GM21825 (cell line): ENCODE measurements around the gene MCMBP.
"Not testable (repeated sequence)": the region's sequence is repeated elsewhere in the genome, so short reads cannot be mapped to it uniquely, and the experiment has no call there.

ENCODE experiments used
- ATAC-seq: cut with Tn5 transposase; IDR thresholded peaks from one replicate; pipeline ENCODE4 v1.9.1; 2021; ENCODE audit warnings: mild to moderate bottlenecking, moderate library complexity; ENCODE audit not compliant: unreplicated experiment

MCMBP gene, protein sequence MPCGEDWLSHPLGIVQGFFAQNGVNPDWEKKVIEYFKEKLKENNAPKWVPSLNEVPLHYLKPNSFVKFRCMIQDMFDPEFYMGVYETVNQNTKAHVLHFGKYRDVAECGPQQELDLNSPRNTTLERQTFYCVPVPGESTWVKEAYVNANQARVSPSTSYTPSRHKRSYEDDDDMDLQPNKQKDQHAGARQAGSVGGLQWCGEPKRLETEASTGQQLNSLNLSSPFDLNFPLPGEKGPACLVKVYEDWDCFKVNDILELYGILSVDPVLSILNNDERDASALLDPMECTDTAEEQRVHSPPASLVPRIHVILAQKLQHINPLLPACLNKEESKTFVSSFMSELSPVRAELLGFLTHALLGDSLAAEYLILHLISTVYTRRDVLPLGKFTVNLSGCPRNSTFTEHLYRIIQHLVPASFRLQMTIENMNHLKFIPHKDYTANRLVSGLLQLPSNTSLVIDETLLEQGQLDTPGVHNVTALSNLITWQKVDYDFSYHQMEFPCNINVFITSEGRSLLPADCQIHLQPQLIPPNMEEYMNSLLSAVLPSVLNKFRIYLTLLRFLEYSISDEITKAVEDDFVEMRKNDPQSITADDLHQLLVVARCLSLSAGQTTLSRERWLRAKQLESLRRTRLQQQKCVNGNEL

DNA sequence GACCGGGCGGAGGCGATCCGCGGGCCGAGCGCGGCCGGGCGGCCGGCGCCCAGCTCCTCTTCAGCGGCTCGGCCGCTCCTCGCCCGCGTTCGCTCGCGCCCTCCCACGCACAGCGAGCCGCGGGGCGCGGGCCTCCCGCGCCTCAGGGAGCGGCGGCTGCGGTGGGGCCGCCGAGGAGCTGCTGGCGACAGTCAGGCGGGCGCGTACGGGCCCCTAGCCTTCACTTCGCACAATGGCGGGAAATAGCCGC lies at the start of gene MCMBP:
Gene MCMBP (minus strand): TSS at position 234 of the 250 bp plus-strand sequence. CDS start 259 bp downstream, outside the sequence.
- ATAC-seq, result no peak

DNA sequence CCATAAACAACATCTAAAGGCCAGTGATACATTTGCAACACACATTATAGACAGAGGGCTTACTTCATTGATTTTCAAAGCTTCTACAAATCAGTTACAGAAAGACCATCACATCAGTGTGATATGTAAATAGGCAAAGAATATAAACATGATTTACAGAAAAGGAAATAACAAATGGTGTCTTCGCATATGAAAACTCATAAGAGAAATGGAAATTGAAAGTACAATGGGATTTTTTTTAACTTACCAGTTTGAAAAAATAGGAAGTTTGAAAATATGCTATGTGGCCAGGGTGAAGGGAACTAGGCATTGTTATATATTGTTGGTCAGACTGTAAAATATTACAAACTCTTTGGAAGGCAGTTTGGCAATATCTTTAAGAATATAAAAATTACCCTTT lies 47.2 kb upstream of the MCMBP start:
- peak; percentile 59 for ATAC-seq

DNA sequence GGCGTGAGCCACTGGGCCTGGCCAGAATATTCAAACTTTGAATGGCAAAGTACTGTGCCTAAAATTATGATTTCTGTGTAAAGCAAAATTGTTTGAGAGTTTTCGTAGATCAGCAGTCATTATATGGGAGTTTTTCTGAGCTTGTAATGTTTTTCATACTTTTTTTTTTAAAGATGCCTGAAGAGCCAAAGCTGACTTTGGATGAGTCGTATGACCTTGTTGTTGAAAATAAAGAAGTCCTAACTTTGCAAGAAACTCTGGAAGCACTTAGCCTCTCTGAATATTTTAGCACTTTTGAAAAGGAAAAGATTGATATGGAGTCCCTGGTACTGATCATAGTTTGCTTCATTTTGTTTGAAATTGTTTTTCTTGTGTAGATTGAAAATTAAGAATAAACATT lies 46.6 kb upstream of the MCMBP start:
- no peak for ATAC-seq

DNA sequence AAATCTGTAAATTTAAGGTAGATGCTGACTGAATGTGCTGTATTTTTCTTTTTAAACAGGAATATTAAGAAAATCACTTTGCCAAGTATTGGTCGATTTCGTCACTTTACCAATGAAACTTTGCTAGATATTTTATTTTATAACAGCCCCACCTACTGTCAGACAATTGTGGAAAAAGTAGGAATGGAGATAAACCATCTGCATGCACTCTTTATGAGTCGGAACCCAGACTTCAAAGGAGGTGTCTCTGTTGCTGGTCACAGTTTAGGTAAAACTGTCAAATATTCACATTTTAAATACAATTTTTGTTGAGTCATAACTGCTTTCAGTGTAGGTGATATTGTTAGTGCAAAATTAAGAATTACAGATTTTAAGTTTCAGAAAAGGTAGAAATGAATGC lies 45.1 kb upstream of the MCMBP start:
- ATAC-seq, result no peak

DNA sequence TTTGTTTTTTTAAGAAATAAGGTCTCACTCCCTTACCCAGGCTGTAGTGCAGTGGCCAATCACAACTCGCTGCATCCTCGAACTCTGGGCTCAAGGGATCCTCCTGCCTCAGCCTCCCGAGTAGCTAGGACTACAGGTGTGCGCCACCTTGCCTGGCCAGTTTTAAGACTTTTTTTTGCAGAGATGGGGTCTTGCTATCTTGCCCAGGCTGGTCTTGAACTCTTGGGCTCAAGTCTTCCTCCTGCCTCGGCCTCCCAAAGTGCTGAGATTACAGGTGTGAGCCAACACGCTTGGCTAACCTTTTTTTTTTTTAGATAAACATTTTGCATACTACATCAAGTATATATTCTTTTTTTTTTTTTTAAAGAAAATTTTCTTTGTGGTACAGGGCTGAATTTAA lies 38.0 kb upstream of the MCMBP start:
- no peak for ATAC-seq

DNA sequence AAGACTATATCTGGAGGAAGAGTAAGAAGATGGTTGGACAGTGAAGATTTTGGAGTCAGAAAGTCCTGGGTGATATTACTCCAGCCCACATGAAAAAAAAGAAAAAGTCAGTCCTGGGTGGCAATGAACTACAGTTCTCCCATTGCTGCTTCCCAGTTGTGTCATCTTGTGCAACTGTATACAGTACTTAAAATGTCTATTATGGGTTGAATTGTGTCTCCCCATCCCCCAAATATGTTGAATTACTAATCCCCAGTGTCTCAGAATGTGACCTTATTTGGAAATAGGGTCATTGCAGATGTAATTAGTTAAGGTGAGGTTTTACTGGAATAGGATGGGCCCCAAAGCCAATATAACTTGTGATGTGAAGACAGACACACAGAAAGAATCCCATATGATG lies 35.5 kb upstream of the MCMBP start:
- ATAC-seq, result no peak

DNA sequence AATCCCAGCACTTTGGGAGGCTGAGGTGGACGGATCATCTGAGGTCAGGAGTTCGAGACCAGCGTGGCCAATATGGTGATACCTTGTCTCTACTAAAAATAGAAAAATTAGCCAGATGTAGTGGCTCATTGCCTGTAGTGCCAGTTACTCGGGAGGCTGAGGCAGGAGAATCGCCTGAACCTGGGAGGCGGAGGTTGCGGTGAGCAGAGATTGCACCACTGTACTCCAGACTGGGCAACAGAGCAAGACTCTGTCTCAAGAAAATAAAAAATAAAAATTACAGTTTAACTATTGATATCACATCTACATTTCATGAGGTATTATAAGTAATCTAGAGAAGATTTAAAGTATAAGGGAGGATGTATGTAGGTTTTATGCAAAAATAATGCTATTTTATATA lies 35.1 kb upstream of the MCMBP start:
- ATAC-seq, result not testable (repeated sequence)

DNA sequence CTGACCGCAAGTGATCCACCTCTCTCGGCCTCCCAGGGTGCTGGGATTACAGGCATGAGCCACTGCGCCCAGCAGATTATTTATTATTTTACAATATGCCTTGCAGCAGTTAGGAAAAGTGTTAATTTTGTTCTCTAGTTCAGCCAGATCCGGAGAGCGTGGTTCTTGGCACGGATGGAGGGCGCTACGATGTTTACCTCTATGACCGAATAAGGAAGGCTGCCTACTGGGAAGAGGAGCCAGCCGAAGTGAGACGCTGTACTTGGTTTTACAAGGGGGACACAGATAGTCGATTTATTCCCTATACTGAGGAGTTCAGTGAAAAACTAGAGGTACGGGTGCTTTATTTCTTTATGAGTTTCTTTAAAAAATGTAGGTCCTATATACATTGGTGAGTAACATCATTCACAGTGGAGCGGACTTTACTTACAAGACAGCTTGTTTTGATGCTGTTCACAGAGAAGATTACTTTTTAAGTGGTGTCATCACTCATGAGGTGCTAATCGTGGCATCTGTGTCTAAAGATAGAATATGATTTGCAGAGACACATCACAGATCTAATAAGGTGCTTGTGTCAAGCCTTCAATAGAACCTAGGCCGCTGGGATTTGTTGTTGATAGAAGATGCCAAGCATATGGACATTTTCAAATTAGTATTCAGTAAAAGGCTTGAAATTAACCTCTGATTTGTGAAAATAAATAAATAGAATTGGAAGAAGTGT lies 31.5 kb upstream of the MCMBP start:
- ATAC-seq, result no peak

DNA sequence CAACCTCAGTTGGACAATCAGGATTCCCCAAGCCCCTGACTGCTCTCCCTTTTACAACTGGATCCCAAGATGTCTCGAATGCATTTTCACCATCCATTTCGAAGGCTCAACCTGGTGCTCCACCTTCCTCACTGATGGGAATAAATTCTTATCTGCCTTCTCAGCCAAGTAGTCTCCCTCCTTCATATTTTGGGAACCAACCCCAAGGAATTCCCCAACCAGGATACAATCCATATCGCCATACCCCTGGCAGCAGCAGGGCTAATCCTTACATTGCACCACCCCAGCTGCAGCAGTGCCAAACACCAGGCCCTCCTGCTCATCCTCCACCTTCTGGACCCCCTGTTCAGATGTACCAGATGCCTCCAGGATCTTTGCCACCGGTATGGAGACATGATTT lies 25.9 kb upstream of the MCMBP start:
- no peak for ATAC-seq

DNA sequence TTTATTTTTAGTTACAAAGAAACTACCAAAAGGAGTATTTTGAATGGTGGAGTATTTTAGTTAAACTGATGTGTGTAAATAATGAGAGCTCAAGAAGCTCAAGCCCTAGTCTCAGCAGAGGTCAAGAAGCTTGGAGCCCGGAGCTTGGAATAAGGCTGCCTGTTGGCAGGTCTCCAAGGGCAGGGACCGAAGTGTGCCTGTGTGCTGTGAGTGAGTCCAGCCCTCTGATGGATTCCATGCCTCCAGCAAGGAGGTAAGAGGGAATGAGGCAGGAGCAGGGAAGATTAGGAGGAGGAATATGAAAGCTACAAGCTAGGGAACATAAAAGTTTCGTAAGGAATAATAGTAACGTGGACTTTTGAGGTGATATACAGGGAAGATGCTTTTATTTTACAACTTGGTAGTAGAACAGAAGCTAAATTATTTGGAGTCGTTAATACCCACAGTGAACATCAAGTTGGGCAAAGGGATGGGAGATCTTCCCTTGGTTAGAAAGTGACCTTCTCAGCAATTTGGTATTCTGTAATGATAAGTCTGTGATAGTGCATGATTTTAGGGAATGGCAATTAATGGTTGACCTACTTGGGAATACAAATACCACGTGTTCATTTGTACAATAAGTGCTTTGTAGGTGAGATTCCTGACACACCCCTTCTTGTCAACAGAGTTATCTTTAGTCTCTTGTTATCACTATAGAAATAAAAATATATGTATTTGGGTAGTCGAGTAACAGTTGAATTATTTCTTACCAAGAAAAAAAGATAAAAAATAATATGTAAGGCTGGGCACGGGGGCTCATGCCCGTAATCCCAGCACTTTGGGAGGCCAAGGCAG lies 24.5 kb upstream of the MCMBP start:
- no peak for ATAC-seq

DNA sequence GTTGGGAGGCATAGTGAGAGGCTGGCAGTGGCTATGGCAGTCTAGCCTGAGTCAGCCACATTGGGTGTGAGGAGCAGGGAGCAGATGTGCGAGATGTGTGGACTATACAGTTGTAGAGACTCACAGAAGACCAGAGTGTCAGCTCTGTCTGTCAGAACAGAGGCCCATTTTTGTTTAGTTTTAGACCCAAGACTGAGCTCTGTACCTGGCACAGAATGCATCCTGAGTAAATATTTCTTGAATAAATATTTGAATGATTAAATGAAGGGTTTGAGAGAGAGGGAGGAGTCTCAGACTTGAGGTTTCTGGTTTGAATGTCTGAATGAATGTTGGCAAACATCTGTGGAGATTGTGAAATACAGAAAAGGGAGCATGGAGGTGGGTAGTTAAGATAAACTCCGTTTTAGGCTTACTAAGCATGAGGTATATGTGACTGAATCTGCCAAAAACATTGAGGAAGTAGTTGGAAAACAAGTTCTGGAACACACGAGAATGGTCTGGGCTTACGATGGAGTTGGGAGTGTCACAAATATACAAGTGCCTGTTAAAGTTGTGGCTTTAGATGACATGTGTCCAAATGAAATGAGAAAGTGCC lies 23.5 kb upstream of the MCMBP start:
- no peak for ATAC-seq

DNA sequence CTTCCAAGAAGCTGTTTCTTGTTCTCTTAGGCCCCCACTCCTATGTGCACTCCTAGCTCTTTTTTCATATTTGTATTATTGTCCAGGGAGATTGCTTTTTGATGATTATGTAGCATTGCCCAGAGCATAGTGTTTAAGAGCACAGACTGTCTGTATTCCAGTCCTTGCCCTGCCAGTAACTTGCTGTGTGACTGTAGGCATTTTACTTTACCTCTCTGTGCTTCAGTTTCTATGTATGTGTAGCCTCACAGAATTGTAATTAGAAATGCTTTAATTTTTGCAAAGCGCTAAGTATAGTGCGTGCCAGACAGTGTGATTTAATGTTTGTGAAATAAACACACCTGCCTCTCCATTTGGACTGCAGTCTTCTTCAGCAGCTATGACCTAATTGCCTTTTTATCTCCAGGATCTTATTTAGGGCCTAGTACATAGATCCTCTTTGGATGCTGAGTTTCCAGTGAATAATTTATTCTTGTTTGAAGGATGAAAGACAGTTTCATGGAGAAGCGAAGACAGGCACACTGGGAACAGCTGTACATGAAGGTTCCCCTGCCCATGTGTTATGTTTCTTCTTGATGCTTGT lies 21.3 kb upstream of the MCMBP start:
- no peak for ATAC-seq

DNA sequence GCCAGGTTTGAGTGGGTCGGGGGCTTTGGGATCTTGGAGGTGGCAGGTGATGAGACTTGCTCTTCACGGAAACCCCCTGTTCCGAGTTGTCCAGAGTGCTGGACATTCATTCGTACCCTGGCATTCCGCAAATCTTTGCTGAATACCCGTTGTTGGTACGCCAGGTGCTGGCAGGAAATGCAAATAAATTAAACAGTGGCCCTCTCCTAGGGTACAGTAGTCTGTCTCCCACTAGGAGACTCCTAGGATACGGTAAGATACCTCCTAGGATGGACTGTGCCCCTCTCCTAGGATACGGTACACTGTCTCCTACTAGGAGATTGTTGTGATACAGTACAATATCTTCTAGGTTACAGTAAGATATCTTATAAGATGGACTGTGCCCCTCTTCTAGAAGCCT lies 20.4 kb upstream of the MCMBP start:
- no peak for ATAC-seq

DNA sequence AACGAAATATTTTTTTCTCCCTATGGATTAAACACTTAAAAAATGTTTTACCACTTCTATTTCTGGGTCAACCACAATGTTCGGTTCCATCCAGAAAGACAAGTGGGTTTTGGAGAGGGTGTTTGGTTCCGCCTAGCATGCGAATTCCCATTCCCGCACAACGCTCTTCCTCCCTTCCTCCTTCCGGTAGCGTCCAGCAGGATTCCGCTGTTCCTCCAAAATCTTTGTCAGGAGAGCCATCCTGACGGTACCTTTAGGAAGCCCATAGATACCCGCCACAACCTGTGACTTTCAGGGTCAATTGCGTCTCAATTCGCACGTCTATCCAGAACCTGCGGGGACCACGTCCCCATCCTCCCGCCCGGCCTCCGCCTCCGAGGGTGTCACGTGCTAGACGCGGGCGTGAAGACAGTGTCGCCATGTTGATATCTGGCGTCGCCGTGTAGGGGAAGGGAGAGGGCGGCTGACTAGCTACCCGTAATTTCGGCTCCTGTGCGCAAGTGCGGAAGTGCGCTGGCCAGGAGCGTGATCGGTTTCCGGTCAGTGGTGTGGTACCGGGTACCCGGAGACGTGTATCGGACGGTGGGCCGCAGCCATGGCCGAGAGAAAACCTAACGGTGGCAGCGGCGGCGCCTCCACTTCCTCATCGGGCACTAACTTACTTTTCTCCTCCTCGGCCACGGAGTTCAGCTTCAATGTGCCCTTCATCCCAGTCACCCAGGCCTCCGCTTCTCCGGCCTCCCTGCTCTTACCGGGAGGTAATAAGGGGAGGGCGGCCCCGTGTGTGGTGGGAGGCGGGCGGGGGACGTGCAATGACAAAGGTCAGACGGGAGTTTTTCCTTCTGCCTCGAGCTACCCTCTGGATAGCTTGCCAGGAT lies 19.8 kb upstream of the MCMBP start, which contains the start of gene SEC23IP:
Gene SEC23IP (plus strand): TSS at position 543 of the 878 bp plus-strand sequence. CDS start 53 bp downstream, at position 596.
- peak; percentile 99 for ATAC-seq

DNA sequence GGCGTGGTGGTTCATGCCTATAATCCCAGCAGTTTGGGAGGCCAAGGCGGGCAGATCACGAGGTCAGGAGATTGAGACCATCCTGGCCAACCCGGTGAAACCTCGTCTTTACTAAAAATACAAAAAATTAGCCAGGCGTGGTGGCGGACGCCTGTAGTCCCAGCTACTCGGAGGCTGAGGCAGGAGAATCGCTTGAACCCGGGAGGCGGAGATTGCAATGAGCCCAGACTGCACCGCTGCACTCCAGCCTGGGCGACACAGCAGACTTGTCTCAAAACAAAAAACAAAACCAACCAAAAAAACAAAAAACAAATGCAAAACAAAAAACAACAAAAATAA lies 19.2 kb upstream of the MCMBP start:
- not testable (repeated sequence) for ATAC-seq

DNA sequence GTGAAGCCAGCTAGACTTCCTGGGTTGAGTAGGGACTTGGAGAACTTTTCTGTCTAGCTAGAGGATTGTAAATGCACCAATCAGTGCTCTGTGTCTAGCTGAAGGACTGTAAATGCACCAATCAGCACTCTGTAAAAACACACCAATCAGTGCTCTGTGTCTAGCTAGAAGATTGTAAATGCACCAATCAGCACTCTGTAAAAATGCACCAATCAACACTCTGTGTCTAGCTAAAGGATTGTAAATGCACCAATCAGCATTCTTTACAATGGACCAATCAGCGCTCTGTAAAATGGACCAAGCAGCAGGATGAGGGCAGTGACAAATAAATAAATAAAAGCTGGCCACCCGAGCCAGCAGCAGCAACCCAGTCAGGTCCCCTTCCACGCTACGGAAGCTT lies 17.7 kb upstream of the MCMBP start:
- not testable (repeated sequence) for ATAC-seq

DNA sequence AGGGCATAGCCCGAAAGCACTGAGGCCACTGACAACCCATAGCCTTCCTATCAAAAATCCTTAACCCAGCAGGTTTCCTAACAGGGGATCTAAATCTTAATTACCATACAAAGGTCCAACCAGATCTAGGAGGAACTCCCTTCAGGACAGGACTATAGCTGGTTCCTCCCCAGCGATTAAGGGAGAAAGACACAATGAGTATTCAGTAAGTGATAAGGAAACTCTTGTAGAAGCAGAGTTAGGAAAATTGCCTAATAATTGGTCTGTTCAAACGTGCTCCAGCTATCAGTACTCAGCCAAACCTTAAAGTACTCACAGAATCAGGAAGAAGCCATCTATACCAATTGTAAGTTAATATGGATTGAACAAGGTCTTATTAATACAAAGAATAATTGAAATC lies 16.6 kb upstream of the MCMBP start:
- ATAC-seq, result not testable (repeated sequence)

DNA sequence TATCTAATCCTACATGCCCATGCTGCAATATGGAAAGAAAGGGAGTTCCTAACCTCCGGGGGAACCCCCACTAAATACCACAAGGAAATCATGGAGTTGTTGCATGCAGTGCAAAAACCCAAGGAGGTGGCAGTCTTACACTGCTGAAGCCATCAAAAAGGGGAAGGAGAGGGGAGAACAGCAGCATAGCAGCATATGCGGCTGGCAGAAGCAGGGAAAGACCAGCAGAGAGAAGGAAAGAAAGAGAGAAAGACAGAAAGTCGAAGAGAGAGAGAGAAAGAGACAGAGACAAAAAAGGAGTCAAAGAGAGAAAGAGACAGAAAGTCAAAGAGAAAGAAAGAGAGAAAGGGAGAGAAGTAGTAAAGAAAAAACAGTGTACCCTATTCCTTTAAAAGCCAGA lies 16.1 kb upstream of the MCMBP start:
- not testable (repeated sequence) for ATAC-seq

DNA sequence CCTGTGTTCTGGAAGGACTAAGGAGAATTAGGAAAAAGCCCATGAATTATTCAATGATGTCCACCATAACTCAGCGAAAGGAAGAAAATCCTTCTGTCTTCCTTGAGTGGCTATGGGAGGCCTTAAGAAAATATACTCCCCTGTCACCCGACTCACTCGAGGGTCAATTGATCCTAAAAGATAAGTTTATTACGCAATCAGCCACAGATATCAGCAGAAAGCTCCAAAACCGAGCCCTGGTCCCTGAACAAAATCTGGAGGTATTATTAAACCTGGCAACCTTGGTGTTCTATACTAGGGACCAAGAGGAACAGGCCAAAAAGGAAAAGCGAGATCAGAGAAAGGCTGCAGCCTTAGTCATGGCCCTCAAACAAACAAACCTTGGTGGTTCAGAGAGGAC lies 13.4 kb upstream of the MCMBP start:
- not testable (repeated sequence) for ATAC-seq
